RWPE1 (cell line): ENCODE measurements around the gene MMS22L.

Source experiments
- CTCF ChIA-PET: fragments of 350-600 bp; sonication (Branson Sonifier 250); formaldehyde crosslinking; extraction: SDS; loops from one replicate; lab custom pipeline; 2021; lab: Yijun Ruan, JAX
- POLR2A ChIA-PET: fragments of 400-600 bp; formaldehyde crosslinking; extraction: SDS; loops from one replicate; lab custom pipeline; 2020; ENCODE audit warnings: antibody characterized with exemption; ENCODE audit not compliant: low non-redundant PET; lab: Yijun Ruan, JAX
- DNase-seq: peaks from one replicate; pipeline ENCODE4 v3.0.0; 2012; ENCODE audit warnings: low spot score
- H3K27ac ChIP-seq: fragments of 450-650 bp; 2 replicates; pipeline ENCODE4 v1.5.1; 2017
- CTCF ChIP-seq: fragments of 450-650 bp; conservative IDR thresholded peaks from 2 replicates; pipeline ENCODE4 v1.5.1; 2017; ENCODE audit warnings: low read depth, mild to moderate bottlenecking

The MMS22L gene

DNA sequence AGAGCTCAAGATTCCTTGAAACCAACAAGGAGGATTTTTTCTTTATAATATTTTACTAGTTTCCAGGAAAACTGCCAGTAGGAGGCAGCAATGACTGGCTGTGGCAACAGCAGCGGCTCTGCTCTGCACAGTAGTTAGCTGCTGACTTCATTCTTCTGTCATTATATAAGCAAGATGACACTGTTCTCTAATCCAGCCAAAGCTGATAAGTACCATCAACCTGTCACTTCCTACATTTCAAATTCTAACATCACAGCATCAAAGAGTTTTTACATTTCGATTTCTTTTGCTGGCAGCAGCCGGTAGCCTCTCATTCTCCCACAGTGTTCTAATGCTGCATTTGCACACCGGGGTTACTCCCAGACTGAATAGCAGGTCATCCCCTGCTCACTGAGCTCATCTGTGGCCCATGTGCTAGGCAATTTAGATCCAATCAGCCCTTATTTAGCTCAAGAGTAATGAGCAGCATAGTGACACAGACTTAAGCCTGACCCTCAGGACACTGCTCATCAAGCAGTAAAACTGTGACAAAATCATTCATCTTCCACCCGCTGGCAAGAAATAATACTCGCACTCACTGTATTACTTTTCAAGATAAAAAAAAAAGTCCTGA, 67.8 kb downstream of the MMS22L start:
- no peak for DNase-seq
- H3K27ac ChIP-seq: no peak overlapping the region
- ChIA-PET POLR2A (no interaction called here), CTCF (interaction anchor here (0.6 to 1.2 kb wide), 3 partner anchors 11 to 71 kb away, joined by 3 to 9 read pairs (median 3); no protein-coding TSS in a partner anchor)
- TF ChIP-seq CTCF: no peak

GRCh38 chr6:97214671-97215070, 68.3 kb downstream of the MMS22L start:
- ChIA-PET POLR2A (no interaction called here), CTCF (interaction anchor here (1.2 kb wide), 1 partner anchor 10 kb away, joined by 9 read pairs; no protein-coding TSS in a partner anchor)
- no peak for DNase-seq
- TF ChIP-seq CTCF: no peak
- no peak overlapping the region for H3K27ac ChIP-seq

GRCh38 chr6:97207383-97207782, 75.6 kb downstream of the MMS22L start:
- POLR2A ChIA-PET: no interaction called here
- no peak for DNase-seq
- H3K27ac ChIP-seq: no peak overlapping the region
- no peak for TF ChIP-seq CTCF
- CTCF ChIA-PET: no interaction called here

DNA sequence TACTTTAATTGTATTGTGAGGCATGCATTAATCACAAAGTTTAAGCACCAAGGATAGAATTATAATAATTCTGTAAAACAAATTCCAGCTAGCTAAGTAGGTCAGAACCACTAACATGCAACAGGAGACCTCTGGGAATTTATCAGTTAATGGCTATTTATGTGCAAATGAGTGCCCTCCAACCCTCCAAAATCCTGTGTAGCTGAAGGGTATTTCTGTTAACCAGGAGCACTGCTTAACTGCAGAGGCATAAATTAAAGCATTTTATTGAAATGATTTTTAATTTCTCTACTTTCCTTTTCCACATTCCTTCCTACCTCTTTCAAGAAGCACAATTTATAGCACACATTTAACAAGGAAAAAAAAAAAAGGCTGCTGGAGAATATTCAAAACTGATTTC, 77.0 kb downstream of the MMS22L start:
- DNase-seq: no peak
- ChIA-PET POLR2A (no interaction called here), CTCF (no interaction called here)
- no peak for TF ChIP-seq CTCF
- H3K27ac ChIP-seq: no peak overlapping the region

- H3K27ac ChIP-seq: no peak overlapping the region
- no peak for TF ChIP-seq CTCF
- ChIA-PET CTCF (interaction anchor here (0.6 to 0.7 kb wide), 2 partner anchors 76 to 257 kb away, joined by 3 to 5 read pairs; no protein-coding TSS in a partner anchor), POLR2A (no interaction called here)
- DNase-seq: no peak
Observed at GRCh38 chr6:97203343-97203742, 79.7 kb downstream of the MMS22L start.

- ChIA-PET CTCF (interaction anchor here (1.0 kb wide), 1 partner anchor 11 kb away, joined by 3 read pairs; no protein-coding TSS in a partner anchor), POLR2A (no interaction called here)
- H3K27ac ChIP-seq: no peak overlapping the region
- DNase-seq: no peak
- TF ChIP-seq CTCF: no peak
Observed at GRCh38 chr6:97198046-97198565, 84.9 kb downstream of the MMS22L start.
